Nephron (organoid): ENCODE data around the gene DIP2C.

ENCODE experiments used
- H3K27ac Mint-ChIP-seq, 3 experiments: 2 replicates each; pipeline ENCODE4 v1.8.0; 2020; ENCODE audit warnings: mixed read lengths in 3 of 3, mild to moderate bottlenecking in 2 of 3, moderate library complexity in 1 of 3
- H3K27me3 Mint-ChIP-seq: 2 replicates; pipeline ENCODE4 v1.8.0; 2021; ENCODE audit warnings: low read depth, mild to moderate bottlenecking, moderate library complexity, mixed read lengths
- H3K36me3 Mint-ChIP-seq: 2 replicates; pipeline ENCODE4 v1.8.0; 2020; ENCODE audit warnings: low read depth, mixed read lengths
- H3K4me1 Mint-ChIP-seq: 2 replicates; pipeline ENCODE4 v1.8.0; 2020; ENCODE audit warnings: mixed read lengths
- H3K4me3 Mint-ChIP-seq, 3 experiments: 2 replicates each; pipeline ENCODE4 v1.8.0; 2020; ENCODE audit warnings: mild to moderate bottlenecking in 3 of 3, mixed read lengths in 3 of 3, moderate library complexity in 2 of 3
- H3K9me3 Mint-ChIP-seq: 2 replicates; pipeline ENCODE4 v1.8.0; 2020; ENCODE audit warnings: mixed read lengths
- CTCF ChIP-seq, 3 experiments: fragments of 200-600 bp; sonication (generic); IDR thresholded peaks; one replicate each; pipeline ENCODE4 v1.5.0; 2021; ENCODE audit warnings: antibody characterized with exemption in 3 of 3; ENCODE audit not compliant: unreplicated experiment in 3 of 3

DIP2C gene

GRCh38 chr10:413662-414071 is 275.8 kb downstream of the DIP2C start:
- TF ChIP-seq CTCF (IDR thresholded peaks at IDR 0.05; ENCODE audit: unreplicated experiment in 3 of 3) = no peak
- Mint-ChIP-seq H3K4me3 (peak overlapping the region; percentile 3 to 47 (median 25)), H3K36me3 (peaks cover 54% of the 10 kb centered on the region), H3K27ac (peak overlapping the region; percentile 35 to 75 (median 53)), H3K4me1 (peaks cover 74% of the 10 kb centered on the region), H3K9me3 (no peaks in the 10 kb centered on the region), H3K27me3 (no peaks in the 10 kb centered on the region)

DNA sequence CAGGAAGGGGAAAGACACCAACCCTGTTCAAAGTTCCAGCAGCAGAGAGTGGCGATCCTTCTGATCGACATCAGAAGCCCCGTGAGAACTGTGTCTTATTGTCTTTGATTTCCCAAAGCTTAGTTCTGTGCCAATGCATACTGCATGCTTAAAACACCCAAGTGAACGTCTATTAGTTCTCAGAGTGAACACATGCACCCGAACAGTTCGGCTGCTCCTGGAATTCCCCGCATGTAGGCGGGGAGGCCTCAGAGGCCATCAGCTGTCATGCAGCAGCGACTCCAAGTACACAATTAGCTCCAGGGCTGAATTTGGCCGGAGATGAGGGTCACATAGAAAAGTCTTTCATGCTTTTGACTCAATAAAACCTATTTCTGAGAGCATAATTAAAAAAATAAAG is 277.4 kb downstream of the DIP2C start:
- peak overlapping the region; percentile 34 to 75 (median 60) for H3K27ac Mint-ChIP-seq
- H3K4me1 Mint-ChIP-seq = peaks cover 68% of the 10 kb centered on the region
- no peak for TF ChIP-seq CTCF (IDR thresholded peaks at IDR 0.05; ENCODE audit: unreplicated experiment in 3 of 3)
- peaks cover 63% of the 10 kb centered on the region for H3K36me3 Mint-ChIP-seq
- H3K27me3 Mint-ChIP-seq = peaks cover 2% of the 10 kb centered on the region
- no peaks in the 10 kb centered on the region for H3K9me3 Mint-ChIP-seq
- H3K4me3 Mint-ChIP-seq = peak overlapping the region in 1 of 3 experiments; percentile 27

DNA sequence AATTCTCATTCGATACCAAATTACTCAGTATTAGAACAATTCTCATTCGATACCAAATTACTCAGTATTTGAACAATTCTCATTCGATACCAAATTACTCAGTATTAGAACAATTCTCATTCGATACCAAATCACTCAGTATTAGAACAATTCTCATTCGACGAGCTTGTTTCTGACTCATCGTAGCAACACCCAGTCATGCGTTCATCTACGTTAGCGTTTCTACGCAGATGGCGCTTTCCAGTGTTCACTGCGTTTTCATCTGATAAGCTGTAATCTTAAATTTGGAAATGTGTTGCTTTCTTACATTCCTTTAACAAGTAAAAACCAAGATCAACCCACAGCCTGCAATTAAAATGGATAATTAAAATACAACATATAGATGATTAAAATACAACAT is 277.9 kb downstream of the DIP2C start:
- no peak for TF ChIP-seq CTCF (IDR thresholded peaks at IDR 0.05; ENCODE audit: unreplicated experiment in 3 of 3)
- Mint-ChIP-seq H3K27ac (peak overlapping the region in 1 of 3 experiments; percentile 75), H3K36me3 (peaks cover 63% of the 10 kb centered on the region), H3K4me1 (peaks cover 63% of the 10 kb centered on the region), H3K9me3 (no peaks in the 10 kb centered on the region), H3K4me3 (no peak overlapping the region), H3K27me3 (peaks cover 4% of the 10 kb centered on the region)

GRCh38 chr10:409408-410040 is 279.9 kb downstream of the DIP2C start:
- Mint-ChIP-seq H3K27ac (no peak overlapping the region), H3K4me3 (no peak overlapping the region), H3K27me3 (peaks cover 4% of the 10 kb centered on the region), H3K36me3 (peaks cover 72% of the 10 kb centered on the region), H3K9me3 (no peaks in the 10 kb centered on the region), H3K4me1 (peaks cover 56% of the 10 kb centered on the region)
- no peak for TF ChIP-seq CTCF (IDR thresholded peaks at IDR 0.05; ENCODE audit: unreplicated experiment in 3 of 3)

DNA sequence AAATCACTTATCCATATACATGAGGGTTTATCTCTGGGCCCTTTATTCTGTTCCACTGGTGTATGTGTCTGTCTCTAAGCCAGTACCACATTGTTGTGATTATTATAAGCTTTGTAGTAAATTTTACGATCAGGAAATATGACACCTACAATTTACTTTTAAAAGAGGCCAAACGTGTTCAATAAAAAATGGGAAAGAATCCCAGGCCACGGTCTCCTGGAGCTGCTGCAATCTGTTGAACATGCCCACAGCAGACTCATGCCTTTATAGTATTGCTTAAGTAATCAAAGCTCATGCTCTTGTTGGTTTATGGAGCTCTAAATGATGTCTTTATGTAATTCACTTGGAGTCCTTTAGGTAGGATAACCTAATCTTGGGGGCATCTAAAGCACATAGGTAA is 281.2 kb downstream of the DIP2C start:
- no peak overlapping the region for H3K27ac Mint-ChIP-seq
- peaks cover 48% of the 10 kb centered on the region for H3K4me1 Mint-ChIP-seq
- H3K9me3 Mint-ChIP-seq = no peaks in the 10 kb centered on the region
- no peak for TF ChIP-seq CTCF (IDR thresholded peaks at IDR 0.05; ENCODE audit: unreplicated experiment in 3 of 3)
- peaks cover 4% of the 10 kb centered on the region for H3K27me3 Mint-ChIP-seq
- no peak overlapping the region for H3K4me3 Mint-ChIP-seq
- peaks cover 76% of the 10 kb centered on the region for H3K36me3 Mint-ChIP-seq

GRCh38 chr10:406976-407375 is 282.5 kb downstream of the DIP2C start:
- H3K4me3 Mint-ChIP-seq = no peak overlapping the region
- H3K27ac Mint-ChIP-seq = no peak overlapping the region
- H3K4me1 Mint-ChIP-seq = peaks cover 36% of the 10 kb centered on the region
- no peak for TF ChIP-seq CTCF (IDR thresholded peaks at IDR 0.05; ENCODE audit: unreplicated experiment in 3 of 3)
- H3K9me3 Mint-ChIP-seq = no peaks in the 10 kb centered on the region
- peaks cover 4% of the 10 kb centered on the region for H3K27me3 Mint-ChIP-seq
- H3K36me3 Mint-ChIP-seq = peaks cover 73% of the 10 kb centered on the region
